Activated CD4-positive, alpha-beta T cell treated with anti-CD3 and anti-CD28 coated beads for 4 hours (primary cell): ENCODE results near the gene CCDC85A.

ENCODE experiments used
- DNase-seq, 2 donors: peaks; one replicate each; pipeline ENCODE4 v3.0.0-alpha.2; 2020

The CCDC85A gene

GRCh38 chr2:56314371-56314770, 130.6 kb downstream of the CCDC85A start:
- no peak for DNase-seq

GRCh38 chr2:56314796-56315195, 131.0 kb downstream of the CCDC85A start:
- no peak for DNase-seq

GRCh38 chr2:56315376-56315775, 131.6 kb downstream of the CCDC85A start:
- DNase-seq: no peak

GRCh38 chr2:56316011-56316410, 132.2 kb downstream of the CCDC85A start:
- no peak for DNase-seq

- DNase-seq: no peak
These were observed 134.4 kb downstream of the CCDC85A start for GRCh38 chr2:56318147-56318546.

- DNase-seq: no peak
These were observed 142.0 kb downstream of the CCDC85A start for GRCh38 chr2:56325661-56326345.

GRCh38 chr2:56326346-56326741, 142.6 kb downstream of the CCDC85A start:
- DNase-seq: no peak

- no peak for DNase-seq
These were observed 148.0 kb downstream of the CCDC85A start for GRCh38 chr2:56331810-56332209.

GRCh38 chr2:56333812-56334485, 150.2 kb downstream of the CCDC85A start:
- no peak for DNase-seq

GRCh38 chr2:56334622-56335021, 150.8 kb downstream of the CCDC85A start:
- no peak for DNase-seq

- DNase-seq: no peak
These were observed 151.3 kb downstream of the CCDC85A start for GRCh38 chr2:56335101-56335500.

- DNase-seq: no peak
These were observed 153.6 kb downstream of the CCDC85A start for GRCh38 chr2:56337342-56337741.

- no peak for DNase-seq
These were observed 154.4 kb downstream of the CCDC85A start for GRCh38 chr2:56338232-56338631.

- no peak for DNase-seq
These were observed 161.0 kb downstream of the CCDC85A start for GRCh38 chr2:56344771-56345170.

- no peak for DNase-seq
These were observed 164.1 kb downstream of the CCDC85A start for GRCh38 chr2:56347881-56348280.

GRCh38 chr2:56348392-56349210, 164.8 kb downstream of the CCDC85A start:
- DNase-seq: no peak

- no peak for DNase-seq
These were observed 174.0 kb downstream of the CCDC85A start for GRCh38 chr2:56357655-56358295.

GRCh38 chr2:56361844-56362243, 178.1 kb downstream of the CCDC85A start:
- no peak for DNase-seq

- no peak for DNase-seq
These were observed 181.1 kb downstream of the CCDC85A start for GRCh38 chr2:56364902-56365301.

GRCh38 chr2:56369316-56369715, 185.5 kb downstream of the CCDC85A start:
- DNase-seq: no peak

- no peak for DNase-seq
These were observed 188.4 kb downstream of the CCDC85A start for GRCh38 chr2:56372071-56372656.

GRCh38 chr2:56375251-56375650, 191.5 kb downstream of the CCDC85A start:
- no peak for DNase-seq
